CD4-positive, alpha-beta T cell treated with Interleukin-12 subunit alpha and Interleukin-12 subunit beta, for 1 hour (primary cell): ENCODE results near the gene NDEL1.

Experiments used
- DNase-seq: peaks from one replicate; pipeline ENCODE4 v3.0.0-alpha.2; 2020

Gene NDEL1

GRCh38 chr17:8506145-8506544 lies 70.5 kb downstream of the NDEL1 start:
- DNase-seq, result no peak

- DNase-seq, result no peak
These were observed 79.1 kb downstream of the NDEL1 start for GRCh38 chr17:8514801-8515200.
